ENCODE results near the gene SLC15A1.

The SLC15A1 gene, protein sequence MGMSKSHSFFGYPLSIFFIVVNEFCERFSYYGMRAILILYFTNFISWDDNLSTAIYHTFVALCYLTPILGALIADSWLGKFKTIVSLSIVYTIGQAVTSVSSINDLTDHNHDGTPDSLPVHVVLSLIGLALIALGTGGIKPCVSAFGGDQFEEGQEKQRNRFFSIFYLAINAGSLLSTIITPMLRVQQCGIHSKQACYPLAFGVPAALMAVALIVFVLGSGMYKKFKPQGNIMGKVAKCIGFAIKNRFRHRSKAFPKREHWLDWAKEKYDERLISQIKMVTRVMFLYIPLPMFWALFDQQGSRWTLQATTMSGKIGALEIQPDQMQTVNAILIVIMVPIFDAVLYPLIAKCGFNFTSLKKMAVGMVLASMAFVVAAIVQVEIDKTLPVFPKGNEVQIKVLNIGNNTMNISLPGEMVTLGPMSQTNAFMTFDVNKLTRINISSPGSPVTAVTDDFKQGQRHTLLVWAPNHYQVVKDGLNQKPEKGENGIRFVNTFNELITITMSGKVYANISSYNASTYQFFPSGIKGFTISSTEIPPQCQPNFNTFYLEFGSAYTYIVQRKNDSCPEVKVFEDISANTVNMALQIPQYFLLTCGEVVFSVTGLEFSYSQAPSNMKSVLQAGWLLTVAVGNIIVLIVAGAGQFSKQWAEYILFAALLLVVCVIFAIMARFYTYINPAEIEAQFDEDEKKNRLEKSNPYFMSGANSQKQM

DNA sequence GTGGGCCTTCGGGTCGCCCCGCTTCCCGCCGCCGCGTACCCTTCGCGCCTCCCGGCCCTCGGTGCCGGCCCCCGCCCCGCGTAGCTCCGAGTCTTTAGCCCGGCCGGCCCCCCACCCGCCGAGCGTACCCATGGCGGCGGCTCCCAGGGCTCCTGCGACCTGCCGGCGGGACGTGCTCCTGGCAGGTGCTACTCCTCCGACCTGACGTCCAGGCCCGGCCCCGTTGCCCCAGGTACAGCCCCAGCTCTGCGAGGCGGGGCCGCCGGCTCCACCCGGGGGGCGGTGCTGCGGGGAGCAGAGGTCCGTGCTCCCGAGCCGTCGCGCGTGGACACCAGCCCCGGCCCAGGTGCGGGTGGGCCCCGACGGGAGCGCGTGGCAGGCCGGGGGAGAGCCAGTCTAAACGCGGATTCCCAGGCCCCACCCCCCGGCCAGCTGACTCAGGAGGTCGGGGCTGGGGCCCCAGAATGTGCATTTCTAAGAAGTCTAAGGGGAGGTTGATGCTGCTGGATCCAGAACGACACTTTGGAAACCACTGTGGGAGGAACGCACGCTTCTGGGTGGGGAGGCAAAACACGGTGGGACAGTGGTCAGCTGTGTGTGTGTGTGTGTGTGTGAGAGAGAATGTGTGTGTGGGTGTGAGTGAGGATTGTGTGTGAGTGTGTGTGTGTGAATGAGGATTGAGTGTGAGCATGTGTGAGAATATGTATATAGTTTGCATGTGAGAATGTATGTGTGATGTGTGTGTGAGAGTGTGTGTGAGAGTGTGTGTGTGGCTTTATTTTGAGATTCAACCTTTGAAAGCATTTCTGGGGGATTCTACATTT is at the start of gene SLC15A1:
Gene SLC15A1, minus strand, starts transcription at position 206 of the 824 bp plus-strand sequence. Its CDS starts 74 bp downstream, at position 132.
- DNase-seq (ENCODE audit: low read depth) = no peak

DNA sequence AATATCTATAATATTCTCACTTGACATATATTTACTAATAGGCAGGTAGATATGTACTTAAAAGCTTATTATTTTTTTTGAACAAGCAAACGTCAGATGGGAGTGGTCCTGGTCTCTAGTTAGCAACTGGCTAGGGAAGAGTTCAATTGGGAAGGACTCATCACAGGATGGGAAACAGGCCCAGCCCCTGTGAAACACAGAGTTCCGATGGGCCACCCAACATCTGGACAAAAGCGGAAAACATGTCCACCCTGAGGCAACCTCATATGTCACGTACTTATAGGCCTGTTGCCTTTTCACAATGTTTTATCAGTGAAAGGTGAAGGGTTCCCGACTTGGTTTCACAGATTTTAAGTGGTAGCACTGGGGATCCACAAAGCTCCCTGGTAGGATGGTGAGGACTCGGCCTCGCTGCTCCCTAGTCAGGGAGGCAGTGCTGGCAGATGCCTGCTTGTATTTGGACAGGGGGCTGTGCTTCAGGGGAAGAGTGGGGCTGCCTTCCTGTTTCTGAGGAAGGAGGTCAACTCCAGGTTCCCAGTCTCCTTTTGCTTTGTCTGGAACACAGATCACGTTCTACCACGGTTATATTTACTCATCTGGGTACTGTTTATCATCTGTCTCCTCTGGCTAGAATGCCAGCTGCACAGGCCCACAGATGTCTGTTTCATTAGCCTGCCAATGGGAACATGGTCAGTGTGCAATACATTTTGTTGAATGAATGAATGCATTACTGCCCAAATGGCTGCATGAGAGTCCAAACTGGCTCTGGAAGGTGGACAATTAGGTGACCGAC is 49.4 kb upstream of the SLC15A1 start:
- DNase-seq (ENCODE audit: low read depth) = no peak

DNA sequence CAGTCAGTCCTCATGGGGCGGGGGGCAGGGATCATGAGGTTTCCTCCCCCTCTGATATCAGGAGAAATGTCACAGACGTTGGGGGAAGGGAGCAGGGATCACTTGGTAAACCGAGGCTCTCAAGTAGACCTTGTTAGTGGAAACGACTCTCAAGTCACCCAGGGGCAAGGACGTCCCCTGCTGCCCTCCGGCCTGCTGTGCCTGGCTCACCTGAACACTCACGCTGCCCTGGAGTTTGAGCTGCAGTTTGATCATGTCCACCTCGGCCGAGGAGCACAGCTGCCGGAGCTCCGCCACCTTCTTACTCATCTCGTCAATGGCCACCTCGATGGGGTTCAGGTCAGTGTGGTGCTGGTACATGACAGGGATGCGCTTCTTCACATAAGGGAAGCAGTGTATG is 47.6 kb upstream of the SLC15A1 start:
- DNase-seq (ENCODE audit: low read depth) = no peak

DNA sequence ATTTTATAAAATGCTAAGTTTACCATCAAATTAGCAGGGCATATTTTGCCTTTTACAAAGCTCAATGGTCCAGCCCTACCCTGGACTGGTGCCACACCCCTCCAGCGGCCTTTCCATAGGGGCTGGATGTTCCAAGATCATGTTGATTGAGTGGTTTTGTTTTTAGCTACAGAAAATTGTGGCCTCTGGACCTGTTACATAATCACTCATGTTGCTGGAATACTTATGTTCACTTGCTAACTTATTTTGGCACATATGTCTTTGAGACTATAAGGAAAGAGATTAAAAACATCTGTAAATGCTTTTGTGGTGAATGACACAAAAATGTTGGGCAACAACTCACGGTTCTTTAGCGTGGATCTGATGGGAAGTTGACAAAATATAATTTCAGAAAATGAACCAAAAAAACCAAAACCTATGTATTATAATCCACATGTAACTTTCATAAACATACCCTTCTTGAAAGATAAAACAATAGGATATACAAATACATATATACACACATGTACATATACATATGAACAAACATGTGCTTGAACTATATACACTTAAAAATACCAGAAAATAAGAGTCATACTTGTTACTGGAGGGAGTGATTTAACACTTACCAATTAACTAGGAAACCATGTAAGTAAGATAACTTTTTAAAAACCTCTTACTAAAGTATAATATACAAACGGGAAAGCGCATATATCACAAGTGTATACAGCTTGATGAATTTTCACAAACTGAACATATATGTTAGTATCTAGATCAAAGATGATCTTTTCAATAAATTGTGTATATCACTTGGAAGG is 46.6 kb upstream of the SLC15A1 start:
- no peak for DNase-seq (ENCODE audit: low read depth)

DNA sequence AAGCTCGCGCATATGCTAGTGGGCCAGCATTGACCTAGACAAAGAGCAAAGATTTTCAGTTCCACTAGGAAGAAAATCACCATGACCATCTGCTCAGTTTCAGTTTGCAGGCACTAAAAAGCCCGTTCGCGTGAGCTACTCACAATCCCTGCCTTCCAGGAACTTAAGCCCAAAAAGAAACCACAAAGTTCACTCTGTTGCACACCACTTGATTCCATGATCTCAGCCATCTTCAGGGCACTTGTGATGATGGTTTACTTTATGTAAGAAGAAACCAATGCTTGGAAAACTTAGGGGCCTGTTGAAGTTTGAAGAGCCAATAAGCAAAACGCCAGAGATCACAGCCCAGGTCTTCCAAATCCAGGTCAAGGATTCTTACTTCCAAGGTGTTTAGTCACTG is 45.0 kb upstream of the SLC15A1 start:
- no peak for DNase-seq (ENCODE audit: low read depth)

DNA sequence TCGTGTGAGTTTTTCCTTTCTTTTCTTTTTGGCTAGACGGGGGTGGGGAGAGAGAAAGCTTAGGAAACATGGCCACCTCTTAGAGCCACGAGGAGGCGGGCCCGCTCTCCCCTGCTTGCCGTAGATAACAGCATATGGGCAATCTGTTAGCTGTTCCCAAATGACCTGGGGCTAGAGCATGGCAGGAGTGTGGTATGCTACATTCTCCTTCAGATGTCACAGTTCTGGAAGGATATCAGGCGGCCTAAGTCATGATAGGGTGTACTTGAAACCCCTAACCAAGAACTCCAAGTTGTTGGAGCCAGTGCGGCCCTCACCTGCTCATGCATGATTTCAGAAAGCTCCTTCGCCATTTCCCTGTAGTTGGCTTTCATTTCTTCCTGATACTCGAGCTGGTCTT is 44.3 kb upstream of the SLC15A1 start:
- no peak for DNase-seq (ENCODE audit: low read depth)

DNA sequence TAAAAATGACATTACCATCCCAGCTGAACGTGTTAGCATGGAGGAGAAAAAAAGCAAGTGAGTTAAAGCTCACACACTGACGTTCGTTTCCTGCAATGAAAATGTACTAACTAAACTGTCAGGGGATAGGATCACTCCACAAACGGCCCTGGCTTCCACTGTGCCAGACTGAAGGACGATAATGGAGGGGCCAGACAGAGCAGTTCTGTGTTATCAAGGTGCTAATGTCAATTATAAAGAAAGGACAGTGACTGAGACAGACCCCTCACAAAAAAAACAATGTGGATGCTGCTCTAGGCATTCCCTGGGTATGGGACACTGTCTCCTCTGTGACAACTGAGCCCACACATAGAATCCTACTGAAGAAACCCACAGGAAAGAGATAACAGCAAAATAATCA is 43.7 kb upstream of the SLC15A1 start:
- DNase-seq (ENCODE audit: low read depth) = no peak

DNA sequence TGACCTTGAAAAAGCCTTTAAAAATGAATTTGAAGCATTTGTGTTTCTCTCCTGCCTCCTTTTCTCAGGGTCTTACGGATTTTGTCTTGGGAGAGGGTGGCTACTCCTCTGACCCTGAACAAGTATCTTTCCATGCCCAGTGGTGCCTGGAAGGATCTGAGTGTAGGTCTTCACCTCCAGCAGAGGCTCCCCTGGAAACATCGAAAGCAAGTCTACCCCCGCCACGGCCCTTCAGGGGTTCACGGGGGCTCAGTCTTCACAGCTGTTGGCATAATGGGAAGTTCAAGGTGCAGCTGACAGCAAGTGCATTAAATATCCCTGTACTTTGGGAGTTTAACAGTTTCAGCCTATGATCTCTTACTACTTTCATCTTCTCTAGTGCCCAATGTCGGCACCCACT is 42.7 kb upstream of the SLC15A1 start:
- DNase-seq (ENCODE audit: low read depth) = no peak

DNA sequence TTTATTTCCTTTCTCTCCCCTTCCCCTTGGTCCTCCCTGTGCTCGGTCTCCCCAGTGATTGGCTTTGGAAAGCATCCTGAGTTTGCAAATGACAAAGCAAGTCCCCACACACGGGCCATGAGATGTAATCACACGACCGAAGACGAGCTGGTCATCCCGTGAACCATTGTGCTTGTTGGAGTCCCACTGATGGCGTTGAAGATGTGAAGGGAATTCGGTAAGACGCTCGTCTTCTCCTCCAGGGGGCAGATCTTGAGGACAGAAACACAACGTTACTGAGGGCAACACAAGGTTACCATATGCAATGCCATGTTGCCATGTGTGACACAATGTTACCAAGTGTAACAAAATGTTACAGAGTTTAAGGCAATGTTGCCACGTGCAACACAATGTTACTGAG is 42.0 kb upstream of the SLC15A1 start:
- no peak for DNase-seq (ENCODE audit: low read depth)

DNA sequence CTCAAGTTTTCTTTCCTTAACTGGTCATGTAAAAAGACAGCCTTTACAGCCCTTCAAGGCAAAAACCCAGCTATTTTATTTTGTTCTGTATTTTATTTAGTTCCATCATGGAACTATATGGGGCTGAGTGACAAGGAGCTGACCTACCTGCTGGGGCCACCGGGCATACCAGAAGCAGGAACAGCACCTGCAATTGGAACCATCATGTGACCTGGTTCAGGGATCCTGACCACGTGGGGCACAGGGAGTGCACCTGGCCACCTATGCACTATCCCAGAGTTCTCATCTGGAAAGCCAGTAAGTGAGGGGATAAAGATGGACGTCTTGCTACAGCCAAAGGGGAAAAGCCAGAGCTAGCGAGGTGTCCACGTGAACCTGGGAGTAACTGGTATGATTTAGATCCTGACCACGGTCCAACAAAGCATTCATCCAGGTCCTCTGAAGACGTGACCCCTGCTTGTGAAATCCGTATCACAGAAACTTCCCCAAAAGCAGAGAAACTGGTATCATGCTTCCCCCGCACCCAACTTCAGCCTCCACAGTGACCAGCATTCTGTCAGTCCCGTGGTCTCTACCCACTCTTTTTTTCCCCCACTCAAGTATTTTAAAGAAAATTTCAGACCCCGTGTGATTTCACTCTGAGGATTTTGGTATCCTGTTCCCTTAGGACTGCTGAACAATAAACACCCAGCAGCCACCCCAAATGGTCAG is 40.5 kb upstream of the SLC15A1 start:
- DNase-seq (ENCODE audit: low read depth) = no peak

DNA sequence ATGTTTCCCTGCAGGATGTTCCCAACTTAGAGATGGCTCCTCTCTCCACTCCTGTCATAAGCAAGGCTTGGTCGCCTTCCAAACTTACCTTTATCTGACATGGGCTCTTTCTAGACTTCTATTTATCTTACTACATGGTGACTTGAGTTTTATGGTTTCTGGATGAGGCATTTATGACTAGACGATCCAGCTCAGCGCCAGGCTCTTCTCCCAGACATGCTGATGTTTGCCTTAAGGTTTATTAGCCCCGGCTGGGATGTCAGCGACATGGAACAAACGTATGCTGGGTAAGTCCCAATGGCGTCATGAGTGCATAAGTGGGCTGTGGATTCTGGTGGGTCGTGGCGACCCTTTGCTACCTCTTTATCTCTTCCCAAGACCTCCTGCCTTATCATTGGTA is 39.8 kb upstream of the SLC15A1 start:
- no peak for DNase-seq (ENCODE audit: low read depth)

DNA sequence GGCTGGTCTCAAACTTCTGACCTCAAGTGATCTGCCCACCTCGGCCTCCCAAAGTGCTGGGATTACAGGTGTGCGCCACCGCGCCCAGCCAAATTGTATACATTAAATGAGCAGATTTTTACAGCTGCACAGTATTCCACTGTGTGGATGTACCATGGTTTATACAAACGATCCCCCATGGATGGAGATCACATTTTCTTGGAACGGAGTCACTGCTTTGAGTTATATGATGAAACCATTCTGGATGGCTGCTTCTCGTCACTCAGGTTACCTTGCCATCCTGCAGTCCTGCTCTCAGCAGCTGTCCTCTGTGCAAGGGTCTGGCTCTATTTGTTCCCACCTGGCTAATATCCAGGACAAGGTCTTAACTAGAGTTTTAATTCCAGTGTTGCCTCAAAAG is 39.1 kb upstream of the SLC15A1 start:
- DNase-seq (ENCODE audit: low read depth) = no peak

DNA sequence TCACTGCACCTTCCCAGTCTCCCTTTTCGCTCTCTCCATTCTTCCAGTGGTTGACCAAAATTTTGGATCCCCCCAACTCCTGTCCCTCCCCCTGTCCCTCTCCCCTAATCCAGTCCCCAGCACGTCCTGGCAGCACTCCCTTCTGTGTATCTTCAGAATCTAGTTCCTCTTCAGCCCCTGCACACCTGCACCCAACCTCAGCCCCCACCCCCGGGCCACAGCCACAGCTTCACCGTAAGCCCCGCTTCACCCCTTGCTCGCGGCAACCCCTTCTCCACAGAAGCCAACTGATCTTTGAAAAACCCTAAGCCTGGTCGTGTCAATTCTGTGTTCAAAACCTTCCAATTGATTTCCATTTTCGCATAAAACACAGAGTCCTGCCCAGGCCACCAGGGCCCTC is 35.5 kb upstream of the SLC15A1 start:
- no peak for DNase-seq (ENCODE audit: low read depth)

DNA sequence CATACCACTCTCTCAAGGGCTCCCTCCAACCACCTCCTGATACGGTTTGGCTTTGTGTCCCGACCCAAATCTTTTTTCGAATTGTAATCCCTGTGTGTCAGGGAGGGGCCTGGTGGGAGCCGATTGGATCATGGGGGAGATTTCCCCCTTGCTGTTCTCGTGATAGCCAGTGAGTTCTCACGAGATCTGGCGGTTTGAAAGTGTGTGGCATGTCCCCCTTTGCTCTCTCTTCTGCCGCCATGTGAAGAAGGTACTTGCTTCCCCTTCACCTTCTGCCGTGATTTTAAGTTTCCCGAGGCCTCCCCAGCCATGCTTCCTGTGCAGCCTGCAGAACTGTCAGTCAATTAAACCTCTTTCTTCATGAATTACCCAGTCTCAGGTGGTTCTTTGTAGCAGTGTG is 34.7 kb upstream of the SLC15A1 start:
- DNase-seq (ENCODE audit: low read depth) = no peak

DNA sequence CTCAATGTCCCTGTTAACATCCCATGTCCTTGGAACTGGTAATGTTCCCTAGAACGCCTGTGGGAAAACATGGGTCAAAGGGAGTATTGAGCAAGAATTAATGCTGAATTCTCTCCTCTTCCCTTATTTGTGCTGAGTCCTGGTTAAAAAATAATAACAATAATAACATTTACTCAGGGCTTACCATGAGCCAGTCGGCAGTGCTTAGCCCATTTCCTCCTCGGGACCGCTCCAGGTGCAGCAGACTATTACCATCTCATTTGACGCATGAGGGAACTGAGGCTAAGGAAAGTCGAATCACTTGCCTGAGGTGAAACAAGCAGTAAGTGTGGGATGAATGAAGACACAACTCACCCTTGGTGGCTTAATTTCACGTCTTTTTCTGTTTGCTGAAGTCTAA is 33.6 kb upstream of the SLC15A1 start:
- no peak for DNase-seq (ENCODE audit: low read depth)

DNA sequence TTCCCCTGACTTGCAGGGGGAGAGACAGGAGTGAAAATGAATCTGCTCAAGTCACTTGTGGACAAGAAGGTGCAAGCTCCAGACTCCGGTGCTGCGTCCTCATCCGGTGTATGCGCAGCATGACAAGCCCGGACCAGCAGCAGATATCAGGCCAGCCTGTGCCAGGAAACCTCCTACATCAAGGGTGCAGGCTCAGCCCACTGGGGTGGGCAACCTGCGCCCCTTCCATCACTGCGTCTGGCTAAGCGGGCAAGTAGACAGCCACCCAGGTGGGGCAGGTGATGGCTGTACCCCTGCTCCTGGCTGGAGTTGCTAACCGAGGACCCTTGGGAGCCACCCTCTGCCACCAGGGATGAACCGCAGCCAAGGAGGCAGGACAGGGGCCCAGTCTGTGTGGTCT is 32.9 kb upstream of the SLC15A1 start:
- DNase-seq (ENCODE audit: low read depth) = no peak

DNA sequence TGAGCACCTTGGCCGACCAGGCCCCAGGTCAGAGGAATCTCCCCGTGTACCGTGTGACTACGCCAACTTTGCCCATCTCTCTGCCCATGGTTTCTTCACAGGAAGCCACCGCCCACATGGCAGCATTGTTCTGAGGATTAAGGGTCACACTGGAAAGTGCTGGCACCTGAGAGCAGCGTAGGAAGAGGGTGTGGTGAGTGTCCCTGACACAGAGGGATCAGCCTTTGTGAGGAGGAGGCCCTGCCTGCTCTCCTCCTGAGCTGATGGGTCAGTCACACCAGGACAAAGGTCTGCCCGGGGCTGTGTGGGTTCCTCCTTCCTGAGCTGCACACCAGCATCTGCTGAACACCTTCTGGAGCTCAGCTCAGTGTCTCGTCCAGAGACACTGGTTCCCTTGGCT is 32.2 kb upstream of the SLC15A1 start:
- no peak for DNase-seq (ENCODE audit: low read depth)

DNA sequence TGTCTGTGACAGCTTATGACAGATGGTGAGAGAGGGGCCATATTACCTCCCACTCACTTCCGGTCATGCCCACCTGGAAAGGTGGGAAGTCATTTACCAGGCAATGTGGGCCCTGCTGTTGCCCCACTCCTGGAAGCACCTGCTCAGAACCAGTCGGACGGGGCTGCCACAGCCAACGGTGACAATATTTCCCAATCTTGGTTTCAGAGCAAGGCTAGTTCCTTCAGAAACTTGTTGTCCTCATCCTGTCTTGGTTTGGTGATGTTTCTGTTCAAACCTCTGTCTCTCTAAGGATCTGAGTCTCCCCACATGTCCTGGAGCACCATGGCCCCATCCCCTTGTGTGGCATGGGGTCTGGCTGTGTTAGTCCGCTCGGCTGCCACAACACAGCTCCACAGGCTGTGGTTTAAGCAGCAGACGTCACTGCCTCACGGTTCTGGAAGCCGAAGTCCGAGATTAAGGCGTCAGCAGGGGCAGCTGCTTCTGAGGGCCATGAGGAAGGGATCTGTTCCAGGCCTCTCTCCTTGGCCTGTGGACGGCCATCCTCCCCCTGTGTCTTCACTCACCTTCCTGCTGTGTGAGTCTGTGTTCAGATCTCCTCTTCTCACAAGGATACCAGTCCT is 31.5 kb upstream of the SLC15A1 start:
- no peak for DNase-seq (ENCODE audit: low read depth)

DNA sequence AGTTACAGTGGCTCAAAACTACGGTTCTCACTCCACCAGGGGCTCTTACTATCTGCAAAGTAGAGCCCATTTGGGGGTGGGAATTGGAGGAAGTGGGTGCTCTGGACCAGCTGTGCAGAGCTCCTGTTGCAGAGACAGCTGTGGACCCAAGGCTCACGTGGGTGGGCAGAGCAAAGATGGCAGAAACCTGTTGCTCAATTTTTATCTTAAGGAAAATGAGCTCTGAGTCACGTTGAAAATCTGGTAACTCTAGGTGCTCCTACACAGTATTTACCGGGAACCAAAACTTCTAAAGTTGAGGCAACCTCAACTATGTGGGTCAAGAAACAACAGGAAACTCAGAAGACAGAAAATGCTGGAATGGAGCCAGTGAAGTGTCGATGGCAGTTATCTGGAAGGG is 30.2 kb upstream of the SLC15A1 start:
- no peak for DNase-seq (ENCODE audit: low read depth)

DNA sequence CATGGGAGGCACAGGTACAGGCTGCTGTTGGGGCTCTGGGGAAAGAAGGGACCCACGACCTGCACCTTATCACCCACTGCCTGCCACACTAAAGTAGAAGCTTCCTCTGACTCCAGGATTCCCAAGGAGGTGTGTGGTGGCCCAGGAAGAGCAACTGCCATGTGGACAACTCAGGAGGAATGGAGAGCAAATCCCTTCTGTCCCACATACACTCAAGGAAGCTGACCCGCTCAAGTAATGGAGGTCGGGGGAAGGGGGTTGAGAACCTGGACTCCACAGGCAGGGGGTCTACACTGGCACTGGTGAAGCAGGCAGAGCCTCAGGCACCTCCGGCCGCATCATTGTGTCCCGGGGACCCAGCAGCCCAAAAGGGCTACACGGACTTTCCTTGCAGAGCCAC is 29.4 kb upstream of the SLC15A1 start:
- no peak for DNase-seq (ENCODE audit: low read depth)

Data from activated T-cell treated with anti-CD3 and anti-CD28 coated beads for 24 hours (primary cell).